KMS-11 (cell line): ENCODE measurements around the gene TCF7L2.

ENCODE experiments used
- H2AFZ ChIP-seq: fragments of 200-600 bp; sonication (generic); 2 replicates; pipeline ENCODE4 v1.6.1; 2016; ENCODE audit warnings: antibody characterized with exemption, mixed run types, low read depth
- H3K27ac ChIP-seq: fragments of 200-600 bp; sonication (generic); 2 replicates; pipeline ENCODE4 v1.6.1; 2016; ENCODE audit warnings: mild to moderate bottlenecking, mixed run types
- H3K27me3 ChIP-seq: fragments of 200-600 bp; sonication (generic); 2 replicates; pipeline ENCODE4 v1.6.1; 2017; ENCODE audit warnings: mild to moderate bottlenecking, low read depth, mixed run types, moderate library complexity; ENCODE audit not compliant: insufficient read depth
- H3K36me3 ChIP-seq: fragments of 200-600 bp; sonication (generic); 2 replicates; pipeline ENCODE4 v1.6.1; 2017; ENCODE audit warnings: mild to moderate bottlenecking, mixed run types; ENCODE audit not compliant: insufficient read depth
- H3K4me1 ChIP-seq: fragments of 200-600 bp; sonication (generic); 2 replicates; pipeline ENCODE4 v1.6.1; 2016; ENCODE audit warnings: mild to moderate bottlenecking, low read depth, mixed run types; ENCODE audit not compliant: poor library complexity, severe bottlenecking
- H3K4me2 ChIP-seq: fragments of 200-600 bp; sonication (generic); 2 replicates; pipeline ENCODE4 v1.7.0; 2016; ENCODE audit warnings: mild to moderate bottlenecking, mixed run types
- H3K4me3 ChIP-seq: fragments of 200-600 bp; sonication (generic); IDR thresholded peaks from 2 replicates; pipeline ENCODE4 v1.6.1; 2017; ENCODE audit warnings: low read depth, low read length, mixed read lengths; ENCODE audit not compliant: insufficient read depth
- H3K79me2 ChIP-seq: fragments of 200-600 bp; sonication (generic); 2 replicates; pipeline ENCODE4 v1.6.1; 2016; ENCODE audit warnings: low read depth, mixed run types; ENCODE audit not compliant: insufficient read depth
- H3K9ac ChIP-seq: fragments of 200-600 bp; sonication (generic); 2 replicates; pipeline ENCODE4 v1.6.1; 2016; ENCODE audit warnings: mild to moderate bottlenecking, mixed run types
- H4K20me1 ChIP-seq: fragments of 200-600 bp; sonication (generic); 2 replicates; pipeline ENCODE4 v1.6.1; 2016; ENCODE audit warnings: mild to moderate bottlenecking, mixed run types; ENCODE audit not compliant: insufficient read depth
- TF ChIP-seq, protein P1 (sequence below): fragments of 200-600 bp; sonication (generic); conservative IDR thresholded peaks from 2 replicates; pipeline ENCODE4 v1.6.1; 2017; ENCODE audit warnings: low read depth, mild to moderate bottlenecking, antibody characterized with exemption, low read length, moderate library complexity, mixed read lengths

TCF7L2 gene

DNA sequence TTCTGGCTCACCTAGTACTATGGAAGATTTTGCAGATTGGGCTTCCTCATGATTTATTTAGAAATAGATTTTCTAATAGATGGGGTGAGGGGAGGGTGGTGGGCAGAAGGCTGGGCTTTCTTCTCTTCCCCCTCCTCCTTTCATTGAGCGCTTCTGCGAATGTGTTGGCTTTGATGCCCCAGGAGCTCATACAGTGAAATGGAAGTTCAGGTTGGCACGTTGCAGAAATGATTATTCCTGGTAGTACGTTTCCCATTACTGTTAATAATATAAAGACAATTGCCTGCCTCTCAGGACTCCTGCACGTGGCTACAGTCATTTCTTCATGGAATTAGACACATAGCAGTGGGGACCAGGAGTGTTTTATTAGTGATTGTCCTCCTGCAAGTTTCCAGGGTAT lies 39.8 kb downstream of the TCF7L2 start:
- Histone ChIP-seq H3K4me3 (no peak overlapping the region), H3K4me2 (no peak overlapping the region), H2AFZ (no peak overlapping the region), H3K4me1 (no peaks in the 10 kb centered on the region), H3K36me3 (no peaks in the 10 kb centered on the region), H4K20me1 (no peaks in the 10 kb centered on the region), H3K27me3 (peaks cover 34% of the 10 kb centered on the region), H3K9ac (no peak overlapping the region), H3K27ac (no peak overlapping the region), H3K79me2 (no peaks in the 10 kb centered on the region)
- TF ChIP-seq, protein P1, sequence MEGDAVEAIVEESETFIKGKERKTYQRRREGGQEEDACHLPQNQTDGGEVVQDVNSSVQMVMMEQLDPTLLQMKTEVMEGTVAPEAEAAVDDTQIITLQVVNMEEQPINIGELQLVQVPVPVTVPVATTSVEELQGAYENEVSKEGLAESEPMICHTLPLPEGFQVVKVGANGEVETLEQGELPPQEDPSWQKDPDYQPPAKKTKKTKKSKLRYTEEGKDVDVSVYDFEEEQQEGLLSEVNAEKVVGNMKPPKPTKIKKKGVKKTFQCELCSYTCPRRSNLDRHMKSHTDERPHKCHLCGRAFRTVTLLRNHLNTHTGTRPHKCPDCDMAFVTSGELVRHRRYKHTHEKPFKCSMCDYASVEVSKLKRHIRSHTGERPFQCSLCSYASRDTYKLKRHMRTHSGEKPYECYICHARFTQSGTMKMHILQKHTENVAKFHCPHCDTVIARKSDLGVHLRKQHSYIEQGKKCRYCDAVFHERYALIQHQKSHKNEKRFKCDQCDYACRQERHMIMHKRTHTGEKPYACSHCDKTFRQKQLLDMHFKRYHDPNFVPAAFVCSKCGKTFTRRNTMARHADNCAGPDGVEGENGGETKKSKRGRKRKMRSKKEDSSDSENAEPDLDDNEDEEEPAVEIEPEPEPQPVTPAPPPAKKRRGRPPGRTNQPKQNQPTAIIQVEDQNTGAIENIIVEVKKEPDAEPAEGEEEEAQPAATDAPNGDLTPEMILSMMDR = no peak

DNA sequence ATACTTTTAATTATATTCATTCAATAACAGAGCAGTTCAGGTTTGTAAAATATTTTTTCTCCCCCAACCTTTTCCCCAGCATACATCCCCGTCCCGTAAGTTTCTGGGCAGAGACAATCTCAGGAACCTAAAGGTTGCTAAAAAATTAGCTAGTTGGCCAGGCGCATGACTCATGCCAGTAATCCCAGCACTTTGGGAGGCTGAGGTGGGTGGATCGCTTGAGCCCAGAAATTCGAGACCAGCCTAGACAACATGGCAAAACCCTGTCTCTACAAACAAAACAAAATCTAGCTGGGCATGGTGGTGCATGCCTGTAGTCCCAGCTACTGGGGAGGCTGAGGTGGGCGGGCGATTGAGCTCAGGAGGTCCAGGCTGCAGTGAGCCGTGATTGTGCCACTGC lies 40.2 kb downstream of the TCF7L2 start:
- Histone ChIP-seq H3K9ac (no peak overlapping the region), H4K20me1 (no peaks in the 10 kb centered on the region), H3K79me2 (no peaks in the 10 kb centered on the region)

DNA sequence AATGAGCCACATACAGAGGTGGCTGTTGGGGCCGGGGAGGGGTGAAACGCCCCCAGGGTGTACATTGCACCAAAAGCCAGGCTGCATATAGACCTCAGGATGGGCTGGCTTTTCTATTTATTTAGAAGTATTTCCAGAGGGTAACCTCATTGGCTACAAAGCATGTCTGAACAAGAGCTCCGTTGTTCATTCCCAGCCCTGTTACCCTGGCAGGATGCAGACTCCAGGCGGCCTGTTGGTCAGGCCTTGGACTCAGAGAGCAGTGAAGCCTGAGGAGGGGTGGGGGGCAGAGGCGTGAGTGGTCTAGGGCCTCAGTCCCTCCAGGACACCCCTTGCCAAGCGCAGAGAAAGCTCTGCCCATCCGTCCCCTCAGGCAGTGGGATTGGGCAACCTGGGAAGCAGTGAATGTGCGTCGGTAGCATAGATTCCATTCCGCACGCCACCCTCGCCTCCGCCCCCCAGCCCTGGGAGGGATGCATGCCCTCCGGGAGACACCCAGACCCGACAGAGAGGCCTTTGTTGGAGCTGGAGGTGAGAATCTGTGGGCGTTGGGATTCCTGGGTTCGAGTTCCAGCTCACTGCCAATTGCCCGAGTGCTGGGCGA lies 41.9 kb downstream of the TCF7L2 start:
- Histone ChIP-seq H3K4me3 (no peak overlapping the region), H3K27me3 (peaks cover 13% of the 10 kb centered on the region), H3K4me1 (no peaks in the 10 kb centered on the region), H3K79me2 (no peaks in the 10 kb centered on the region), H3K36me3 (no peaks in the 10 kb centered on the region), H2AFZ (no peak overlapping the region), H3K4me2 (no peak overlapping the region), H3K9ac (no peak overlapping the region), H4K20me1 (no peaks in the 10 kb centered on the region), H3K27ac (no peak overlapping the region)
- TF ChIP-seq, protein P1 = no peak

More for the DNA sequence above, 40.2 kb downstream of the TCF7L2 start:
- H2AFZ ChIP-seq = no peak overlapping the region
- H3K27ac ChIP-seq = no peak overlapping the region
- no peaks in the 10 kb centered on the region for H3K4me1 ChIP-seq
- TF ChIP-seq, protein P1 = no peak
- H3K4me3 ChIP-seq = no peak overlapping the region
- no peak overlapping the region for H3K4me2 ChIP-seq
- no peaks in the 10 kb centered on the region for H3K36me3 ChIP-seq
- H3K27me3 ChIP-seq = peaks cover 30% of the 10 kb centered on the region

DNA sequence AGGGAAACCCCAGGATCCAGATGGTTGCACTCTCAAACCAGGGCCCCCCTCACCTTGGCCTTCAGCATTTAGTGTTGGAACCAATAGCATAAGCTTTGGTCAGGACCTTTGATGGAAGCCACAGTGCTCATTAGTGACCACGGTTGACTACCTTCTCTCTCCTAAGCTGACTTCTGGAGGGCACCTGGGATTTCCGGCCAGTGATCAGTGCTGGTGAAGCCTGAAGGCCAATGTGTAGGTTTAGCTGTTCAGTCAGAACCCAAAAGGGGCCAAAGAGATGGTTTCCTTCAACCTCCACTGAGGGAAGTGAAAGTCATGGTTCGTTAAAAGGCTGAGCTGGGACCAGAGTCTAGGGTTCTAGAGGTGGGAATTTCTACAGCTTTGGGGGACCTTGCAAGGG lies 46.4 kb downstream of the TCF7L2 start:
- no peak overlapping the region for H3K27ac ChIP-seq
- TF ChIP-seq, protein P1 = no peak
- no peaks in the 10 kb centered on the region for H3K27me3 ChIP-seq
- no peaks in the 10 kb centered on the region for H3K79me2 ChIP-seq
- no peaks in the 10 kb centered on the region for H3K36me3 ChIP-seq
- no peak overlapping the region for H2AFZ ChIP-seq
- H3K4me1 ChIP-seq = no peaks in the 10 kb centered on the region
- H3K9ac ChIP-seq = no peak overlapping the region
- no peak overlapping the region for H3K4me3 ChIP-seq
- no peak overlapping the region for H3K4me2 ChIP-seq
- no peaks in the 10 kb centered on the region for H4K20me1 ChIP-seq
